Glomerular endothelial cell (primary cell): ENCODE measurements around the gene ANTXRL. TPM values are rescaled to one million over a fixed set of nuclear protein-coding genes. Genes with fewer than 3 reads are reported as not detected.
"Not testable (repeated sequence)": the region's sequence is repeated elsewhere in the genome, so short reads cannot be mapped to it uniquely, and the experiment has no call there.

Experiments used
- DNase-seq: peaks from one replicate; pipeline ENCODE4 v3.0.0-alpha.2; 2011; ENCODE audit warnings: low read depth, low spot score; ENCODE audit errors: extremely low read depth
- total RNA-seq: library from RNA; depleted of rRNA; stranded (reverse); fragments of >200 nt; gene quantifications from 2 replicates; pipeline ENCODE4 v1.2.3, GENCODE V29; 2015

The ANTXRL gene
- total RNA-seq, 1 donor from 2014 or later: not detected

GRCh38 chr10:46306516-46307184 is 19.9 kb downstream of the ANTXRL start:
- no peak for DNase-seq

- no peak for DNase-seq
These were observed 20.7 kb downstream of the ANTXRL start for GRCh38 chr10:46307281-46308112.

- no peak for DNase-seq
These were observed 21.3 kb downstream of the ANTXRL start for GRCh38 chr10:46308113-46308415.

GRCh38 chr10:46308666-46309450 is 22.1 kb downstream of the ANTXRL start:
- DNase-seq: no peak

GRCh38 chr10:46309511-46310142 is 22.8 kb downstream of the ANTXRL start:
- no peak for DNase-seq

GRCh38 chr10:46310143-46310514 is 23.3 kb downstream of the ANTXRL start:
- DNase-seq: no peak

GRCh38 chr10:46310851-46311250 is 24.1 kb downstream of the ANTXRL start:
- DNase-seq: no peak

- DNase-seq: no peak
These were observed 24.7 kb downstream of the ANTXRL start for GRCh38 chr10:46311501-46311951.

GRCh38 chr10:46311961-46312431 is 25.2 kb downstream of the ANTXRL start:
- not testable (repeated sequence) for DNase-seq

- no peak for DNase-seq
These were observed 26.2 kb downstream of the ANTXRL start for GRCh38 chr10:46312953-46313352.

- DNase-seq: no peak
These were observed 27.3 kb downstream of the ANTXRL start for GRCh38 chr10:46314071-46314470.

GRCh38 chr10:46315071-46315860 is 28.5 kb downstream of the ANTXRL start:
- DNase-seq: not testable (repeated sequence)

GRCh38 chr10:46317370-46317769 is 30.6 kb downstream of the ANTXRL start:
- DNase-seq: no peak

- no peak for DNase-seq
These were observed 31.1 kb downstream of the ANTXRL start for GRCh38 chr10:46317889-46318288.

GRCh38 chr10:46318799-46319198 is 32.0 kb downstream of the ANTXRL start:
- DNase-seq: no peak

- no peak for DNase-seq
These were observed 32.6 kb downstream of the ANTXRL start for GRCh38 chr10:46319389-46319788.

- DNase-seq: no peak
These were observed 35.0 kb downstream of the ANTXRL start for GRCh38 chr10:46321770-46322169.

GRCh38 chr10:46323176-46323575 is 36.4 kb downstream of the ANTXRL start:
- DNase-seq: no peak

- DNase-seq: no peak
These were observed 38.2 kb downstream of the ANTXRL start for GRCh38 chr10:46325021-46325420.

GRCh38 chr10:46326066-46326465 is 39.3 kb downstream of the ANTXRL start:
- no peak for DNase-seq
